Cerebellar cortex (tissue), 1 donor: Measurements from ENCODE around the gene SORCS3.
"Not testable (repeated sequence)": the region's sequence is repeated elsewhere in the genome, so short reads cannot be mapped to it uniquely, and the experiment has no call there.

Experiments
- DNase-seq: peaks from one replicate; pipeline ENCODE4 v3.0.0-alpha.2; 2015; ENCODE audit warnings: low spot score

The SORCS3 gene

GRCh38 chr10:104690959-104691358 lies 49.9 kb downstream of the SORCS3 start:
- DNase-seq, result no peak

DNA sequence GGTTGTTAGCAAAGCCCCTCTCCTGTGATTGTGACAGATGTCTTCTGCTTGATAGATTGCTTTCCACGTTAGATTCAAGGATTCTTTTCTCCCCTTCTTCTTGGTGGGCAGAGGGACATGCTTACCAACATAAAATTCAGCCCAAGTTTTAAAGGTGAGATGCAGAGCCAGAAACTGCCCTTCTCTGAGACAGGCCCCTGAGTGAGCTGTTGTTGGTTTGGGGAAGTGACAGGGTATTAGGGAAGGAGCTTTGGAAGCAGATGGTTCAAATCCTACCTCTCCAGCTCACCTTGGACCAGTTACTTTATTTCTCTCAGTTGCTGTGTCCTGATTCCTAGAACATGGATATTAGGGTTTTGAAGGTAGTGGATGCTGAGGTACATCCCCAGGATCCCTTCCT lies 53.0 kb downstream of the SORCS3 start:
- DNase-seq, result no peak

DNA sequence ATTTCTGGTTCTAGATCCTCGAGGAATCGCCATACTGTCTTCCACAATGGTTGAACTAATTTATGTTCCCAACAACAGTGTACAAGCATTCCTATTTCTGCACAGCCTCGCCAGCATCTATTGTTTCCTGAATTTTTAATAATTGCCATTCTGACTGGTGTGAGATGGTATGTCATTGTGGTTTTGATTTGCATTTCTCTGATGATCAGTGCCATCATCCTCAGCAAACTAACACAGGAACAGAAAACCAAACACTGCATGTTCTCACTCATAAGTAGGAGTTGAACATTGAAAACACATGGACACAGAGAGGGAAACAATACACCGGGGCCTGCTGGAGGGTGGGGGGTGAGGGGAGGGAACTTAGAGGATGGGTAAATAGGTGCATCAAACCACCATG lies 62.2 kb downstream of the SORCS3 start:
- not testable (repeated sequence) for DNase-seq

DNA sequence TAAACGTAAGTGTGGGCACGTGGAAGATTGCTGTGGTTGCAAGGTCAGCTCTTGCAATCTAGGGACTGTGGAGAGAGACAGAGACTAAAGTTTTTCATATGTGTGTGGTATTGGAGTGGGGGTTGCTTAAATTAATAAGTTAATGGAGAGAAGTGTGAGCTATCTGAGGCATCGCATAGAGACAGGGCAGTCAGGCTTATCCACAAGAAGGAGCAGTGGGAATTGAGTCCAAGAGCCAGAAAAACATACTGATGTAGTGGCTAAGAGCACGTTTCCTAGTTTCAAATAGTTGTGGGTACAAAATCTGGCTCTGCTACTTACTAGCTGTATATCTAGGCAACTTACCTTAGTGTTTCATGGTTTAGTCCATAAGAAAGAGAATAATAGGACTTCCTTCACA lies 65.8 kb downstream of the SORCS3 start:
- DNase-seq, result no peak

DNA sequence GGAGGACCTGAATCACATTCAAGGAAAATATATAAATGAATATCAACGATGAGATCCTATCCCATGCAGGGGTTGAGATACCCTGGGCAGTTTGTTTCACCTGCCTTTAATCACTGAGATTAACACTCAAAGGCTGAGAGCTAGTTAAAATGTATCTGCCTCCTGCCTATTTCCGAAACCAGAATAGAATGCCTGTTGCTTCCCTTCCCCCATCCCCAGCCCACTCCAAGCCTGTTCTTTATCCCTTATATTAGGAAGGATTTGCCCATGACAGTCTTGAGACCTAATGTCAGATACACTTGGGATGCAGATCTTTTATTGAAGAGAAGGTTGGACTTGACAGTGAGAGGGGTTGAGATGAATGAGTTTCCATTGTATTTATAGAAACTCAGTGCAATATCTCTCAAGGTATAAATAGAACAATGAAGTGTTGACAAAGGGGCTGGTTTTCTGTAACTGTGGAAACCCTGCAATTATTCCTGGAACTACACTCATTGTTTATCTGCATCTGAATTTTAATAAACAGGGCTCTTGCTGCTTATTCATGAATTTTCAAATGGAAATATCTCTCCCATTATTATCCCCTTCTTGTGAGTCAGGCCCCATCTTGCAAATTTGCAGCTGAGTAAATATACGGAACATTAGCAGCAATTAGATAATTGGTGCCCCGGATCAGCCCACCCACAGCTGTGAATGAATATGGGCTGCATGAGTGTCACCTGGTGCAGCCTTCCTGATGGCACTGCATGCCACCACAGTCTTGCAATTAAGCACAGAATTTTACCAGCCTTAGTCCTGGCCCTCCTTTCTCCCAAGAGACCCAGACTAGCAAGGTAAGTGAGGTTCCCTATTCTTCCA lies 66.7 kb downstream of the SORCS3 start:
- no peak for DNase-seq

GRCh38 chr10:104711302-104711721 lies 70.2 kb downstream of the SORCS3 start:
- no peak for DNase-seq

GRCh38 chr10:104730593-104730992 lies 89.5 kb downstream of the SORCS3 start:
- not testable (repeated sequence) for DNase-seq

DNA sequence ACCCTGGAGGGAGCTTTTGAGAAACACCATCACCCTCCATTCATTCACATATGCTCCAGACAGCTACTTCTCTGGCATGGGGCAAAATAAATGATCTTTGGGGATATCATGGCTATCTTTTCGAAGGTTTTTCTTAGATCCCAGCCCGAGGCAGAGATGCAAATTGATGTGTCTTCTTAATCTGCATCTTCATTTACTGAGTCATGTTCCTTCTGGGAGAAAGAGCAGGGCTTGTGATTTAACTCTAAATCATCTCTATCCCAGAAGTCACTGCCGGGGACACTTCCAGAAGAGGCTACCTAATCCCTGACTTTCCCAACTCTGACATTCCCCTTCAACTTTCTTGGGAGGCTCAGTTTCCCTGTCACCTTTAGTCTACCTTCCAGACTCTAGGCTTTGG lies 90.1 kb downstream of the SORCS3 start:
- no peak for DNase-seq

DNA sequence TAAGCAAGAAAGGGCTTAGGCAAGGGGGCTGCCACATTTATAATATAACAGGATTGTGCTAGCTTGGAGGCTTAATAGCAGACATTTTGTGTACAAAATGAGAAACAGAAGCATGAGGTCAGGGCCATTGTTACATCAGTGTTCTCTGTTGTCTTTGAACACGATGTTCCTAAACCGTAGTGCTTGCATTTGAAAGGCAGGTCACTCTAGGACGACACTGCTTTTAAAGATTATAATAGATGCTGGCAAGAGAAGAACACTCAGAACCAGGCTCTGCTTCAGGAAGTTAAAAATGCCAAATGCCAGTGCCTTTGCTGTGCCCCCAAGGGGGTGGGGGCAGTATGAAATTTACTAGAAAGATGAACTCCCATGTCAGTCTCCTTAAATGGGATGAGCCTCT lies 91.1 kb downstream of the SORCS3 start:
- DNase-seq, result peak; percentile 17

GRCh38 chr10:104734433-104734832 lies 93.3 kb downstream of the SORCS3 start:
- no peak for DNase-seq

DNA sequence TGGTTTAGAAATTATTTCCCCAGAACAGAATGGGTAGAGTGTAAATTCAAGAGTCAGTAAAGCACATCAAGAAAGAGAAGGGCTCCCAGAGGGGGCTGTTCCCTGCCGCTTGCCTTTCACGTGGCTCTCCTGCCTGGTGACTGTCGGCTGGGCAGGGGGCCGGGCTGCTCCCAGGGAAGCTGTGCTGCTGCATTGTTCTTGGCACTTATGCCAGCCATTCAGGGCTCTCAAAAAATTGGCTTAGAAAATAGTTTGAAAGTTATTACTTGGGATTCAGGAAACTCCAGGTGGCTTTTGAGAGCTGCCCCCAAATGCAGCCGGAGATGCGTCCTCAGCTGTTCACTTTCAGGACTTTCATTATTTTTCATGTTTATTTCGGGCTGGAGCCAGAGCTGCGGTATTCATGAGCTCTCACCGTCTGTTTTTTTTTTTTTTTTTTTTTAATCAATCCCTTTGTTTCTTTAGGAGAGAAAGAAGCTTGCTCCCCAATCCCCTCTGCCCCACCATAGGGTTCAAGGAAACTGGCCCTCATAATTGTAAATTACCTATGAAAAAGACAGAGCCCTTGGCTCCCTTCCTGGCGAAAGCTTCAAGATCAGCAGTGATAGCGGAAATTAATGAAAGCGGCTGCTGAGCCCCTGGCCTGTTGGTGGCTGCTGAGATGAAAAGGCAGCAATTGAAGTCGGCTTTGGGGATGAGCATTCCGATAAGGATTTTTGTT lies 94.1 kb downstream of the SORCS3 start:
- no peak for DNase-seq

GRCh38 chr10:104735757-104736391 lies 94.8 kb downstream of the SORCS3 start:
- DNase-seq, result no peak

DNA sequence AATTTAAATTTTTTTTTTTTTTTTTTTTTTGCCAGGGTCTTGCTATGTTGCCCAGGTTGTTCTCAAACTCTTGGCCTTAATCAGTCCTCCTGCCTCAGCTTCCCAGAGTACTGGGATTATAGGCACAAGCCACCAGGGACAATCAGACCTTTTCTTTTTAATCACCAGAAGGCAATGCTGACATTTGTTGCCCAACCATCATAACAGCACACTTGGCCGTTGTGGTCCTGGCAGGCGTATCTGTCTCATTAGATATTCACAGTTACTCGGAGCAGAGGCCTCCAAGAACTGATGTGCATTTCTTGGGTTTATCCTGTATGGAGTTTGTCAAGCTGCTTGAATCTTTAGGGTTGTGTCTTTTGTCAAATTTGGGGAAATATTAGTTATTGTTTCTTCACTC lies 100.0 kb downstream of the SORCS3 start:
- DNase-seq, result no peak

- DNase-seq, result no peak
Measured at GRCh38 chr10:104744052-104744451, 103.0 kb downstream of the SORCS3 start.

GRCh38 chr10:104750291-104750690 lies 109.2 kb downstream of the SORCS3 start:
- DNase-seq, result no peak

GRCh38 chr10:104762793-104763192 lies 121.7 kb downstream of the SORCS3 start:
- no peak for DNase-seq

GRCh38 chr10:104766341-104766740 lies 125.3 kb downstream of the SORCS3 start:
- DNase-seq, result no peak

- no peak for DNase-seq
Measured at GRCh38 chr10:104767282-104767681, 126.2 kb downstream of the SORCS3 start.

DNA sequence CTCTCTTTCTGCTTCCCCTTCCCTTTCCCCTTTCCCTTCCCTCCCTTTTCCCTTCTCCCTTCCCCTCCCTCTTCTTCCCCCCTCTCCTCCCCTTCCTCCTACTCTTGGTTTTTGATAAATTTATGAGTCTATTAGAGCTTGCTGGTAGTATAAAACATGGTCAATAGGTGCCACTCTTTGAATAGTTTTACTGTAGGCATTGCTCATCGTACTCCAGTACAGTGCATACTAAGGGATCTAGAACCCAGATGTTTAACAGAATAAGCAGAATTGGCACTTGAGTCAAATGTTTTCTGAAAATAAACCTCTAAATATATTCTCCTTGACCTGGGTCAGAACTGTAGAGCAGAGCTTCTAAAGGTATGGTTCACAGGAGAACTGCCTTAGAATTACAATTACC lies 126.7 kb downstream of the SORCS3 start:
- no peak for DNase-seq

DNA sequence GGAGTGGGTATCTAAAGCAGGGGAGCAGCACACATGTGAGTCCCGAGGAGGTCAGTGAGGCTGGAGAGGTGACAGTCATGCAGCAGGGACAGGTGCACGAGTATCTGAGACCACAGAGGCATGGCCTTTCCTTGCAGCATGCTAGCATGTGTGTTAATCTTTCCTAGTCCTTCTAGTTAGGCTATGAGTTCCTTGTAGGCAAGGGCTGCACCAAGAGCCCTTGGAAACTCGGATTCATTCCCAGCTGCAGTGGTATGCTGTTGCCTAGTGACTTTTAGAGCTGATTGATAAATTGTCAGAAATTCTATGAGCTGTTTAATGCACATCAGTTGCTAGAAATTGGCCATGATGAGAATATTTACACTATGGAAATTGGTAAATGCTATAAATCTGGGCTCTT lies 132.0 kb downstream of the SORCS3 start:
- DNase-seq, result no peak

DNA sequence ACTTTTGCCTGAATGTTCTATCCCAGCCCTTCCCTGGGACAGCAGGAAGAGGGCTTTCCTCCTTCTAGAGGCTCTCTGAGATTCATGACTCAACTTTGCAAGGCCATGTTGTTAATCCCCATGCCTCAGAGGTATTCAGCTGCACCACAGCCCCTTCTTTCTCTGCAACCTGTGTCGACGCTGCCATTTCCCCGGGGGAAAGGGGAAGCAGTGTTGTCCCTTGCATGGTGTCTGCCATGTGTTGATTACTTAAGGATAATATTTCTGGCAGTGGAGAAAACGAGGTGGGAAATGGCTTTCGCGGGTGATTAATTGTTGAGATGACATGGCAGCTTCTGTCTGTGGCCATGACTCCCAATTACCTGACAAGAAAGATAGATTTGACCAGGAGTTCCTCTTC lies 133.1 kb downstream of the SORCS3 start:
- DNase-seq, result no peak

GRCh38 chr10:104777086-104777799 lies 136.2 kb downstream of the SORCS3 start:
- no peak for DNase-seq
